Keratinocyte (primary cell): ENCODE measurements around the gene PTRH1. TPM values are rescaled to one million over a fixed set of nuclear protein-coding genes. Genes with fewer than 3 reads are reported as not detected.

ENCODE experiments used
- DNase-seq: peaks from one replicate; pipeline ENCODE4 v3.0.0-alpha.2; 2011; ENCODE audit warnings: low read depth, missing footprints, low spot score
- FAIRE-seq: peaks from 2 replicates; lab custom pipeline; 2011; peaks lifted over from hg19 to GRCh38; lab: Jason Lieb, UNC
- H2AFZ ChIP-seq: 2 replicates; pipeline ENCODE4 v1.6.0; 2012; ENCODE audit warnings: low read length, control low read depth, inconsistent platforms; ENCODE audit not compliant: control insufficient read depth
- H3K27ac ChIP-seq: 2 replicates; pipeline ENCODE4 v1.5.1; 2011; ENCODE audit warnings: low read length; ENCODE audit not compliant: control insufficient read depth, insufficient read depth
- H3K27me3 ChIP-seq: 3 replicates; pipeline ENCODE4 v1.6.0; 2011; ENCODE audit warnings: low read length; ENCODE audit not compliant: control insufficient read depth, insufficient read depth; ENCODE audit errors: extremely low read depth
- H3K36me3 ChIP-seq, 2 experiments: 2 replicates in 1 of 2; 3 replicates in 1 of 2; pipeline ENCODE4 v1.5.1; 2011; ENCODE audit warnings: low read length in 2 of 2, mild to moderate bottlenecking in 1 of 2; ENCODE audit not compliant: control insufficient read depth in 2 of 2, insufficient read depth in 2 of 2; ENCODE audit errors: extremely low read depth in 1 of 2
- H3K4me1 ChIP-seq: 3 replicates; pipeline ENCODE4 v1.5.1; 2011; ENCODE audit warnings: low read length; ENCODE audit not compliant: control insufficient read depth, insufficient read depth; ENCODE audit errors: extremely low read depth
- H3K4me2 ChIP-seq: 3 replicates; pipeline ENCODE4 v1.6.0; 2011; ENCODE audit warnings: low read depth, low read length; ENCODE audit not compliant: control insufficient read depth, insufficient read depth; ENCODE audit errors: extremely low read depth
- H3K4me3 ChIP-seq, 3 experiments: fragments of 200-600 bp in 1 of 3; sonication (generic) in 1 of 3; 2 replicates in 2 of 3; 3 replicates in 1 of 3; pipeline ENCODE4 v1.5.1; 2011 to 2016; ENCODE audit warnings: low read length in 3 of 3, mild to moderate bottlenecking in 3 of 3, control low read depth in 2 of 3, inconsistent platforms in 1 of 3, low read depth in 1 of 3, mixed read lengths in 1 of 3, mixed run types in 1 of 3, moderate library complexity in 1 of 3; ENCODE audit not compliant: control insufficient read depth in 2 of 3, insufficient read depth in 2 of 3; ENCODE audit errors: extremely low read depth in 1 of 3
- H3K79me2 ChIP-seq: 2 replicates; pipeline ENCODE4 v1.6.0; 2012; ENCODE audit warnings: low read length; ENCODE audit not compliant: control insufficient read depth, insufficient read depth
- H3K9ac ChIP-seq: 3 replicates; pipeline ENCODE4 v1.6.0; 2011; ENCODE audit warnings: low read length; ENCODE audit not compliant: control insufficient read depth, insufficient read depth; ENCODE audit errors: extremely low read depth
- H3K9me1 ChIP-seq: 3 replicates; pipeline ENCODE4 v1.6.0; 2011; ENCODE audit warnings: low read length; ENCODE audit not compliant: control insufficient read depth, insufficient read depth; ENCODE audit errors: extremely low read depth
- H3K9me3 ChIP-seq: 2 replicates; pipeline ENCODE4 v1.5.1; 2012; ENCODE audit warnings: low read depth, low read length; ENCODE audit not compliant: control insufficient read depth
- H4K20me1 ChIP-seq: 3 replicates; pipeline ENCODE4 v1.6.0; 2011; ENCODE audit warnings: low read length; ENCODE audit not compliant: control insufficient read depth, insufficient read depth; ENCODE audit errors: extremely low read depth
- CTCF ChIP-seq, 3 experiments: IDR thresholded peaks in 1 of 3; conservative IDR thresholded peaks in 1 of 3; optimal IDR thresholded peaks in 1 of 3; 2 replicates in 2 of 3; 3 replicates in 1 of 3; pipeline versions ENCODE3 to v1.5.1; 2011; ENCODE audit warnings: low read length in 3 of 3, mild to moderate bottlenecking in 3 of 3, moderate library complexity in 2 of 3, control low read depth in 1 of 3, inconsistent platforms in 1 of 3; ENCODE audit not compliant: insufficient read depth in 2 of 3; ENCODE audit errors: extremely low read depth in 1 of 3
- EZH2 ChIP-seq: IDR thresholded peaks from one replicate; pipeline ENCODE4 v1.6.1; 2012; ENCODE audit warnings: inconsistent platforms, mild to moderate bottlenecking, low read length, moderate library complexity
- dilution Hi-C: fragments of 300-500 bp; cut with MboI; formaldehyde crosslinking; loops from one replicate; pipeline ENCODE4 v1.7.0; 2020; ENCODE audit warnings: low sequenced_read_pairs; ENCODE audit not compliant: extremely low pct_ligation_motif_present
- polyA plus RNA-seq, 5 experiments: library from polyadenylated mRNA; depleted of rRNA in 3 of 5; stranded (reverse) in 3 of 5; stranded (forward) in 1 of 5; unstranded in 1 of 5; fragments of >200 nt; gene quantifications; 1 replicate in 1 of 5; 2 replicates in 3 of 5; 3 replicates in 1 of 5; pipeline versions ENCODE4 v1.2.1 to v1.2.3, GENCODE V29; 2011 to 2012; ENCODE audit warnings: missing spikeins in 2 of 5, low read depth in 1 of 5, low replicate concordance in 1 of 5

PTRH1 gene
- polyA plus RNA-seq, 1 donor (not counting 4 experiments of a cell fraction or from before 2014, with no cell fraction given), result 14.3 TPM

GRCh38 chr9:127728808-127729207, 13.3 kb upstream of the PTRH1 start:
- Histone ChIP-seq H3K9ac (no peak overlapping the region), H3K9me1 (no peaks in the 10 kb centered on the region), H3K4me3 (no peak overlapping the region), H3K27ac (no peak overlapping the region), H4K20me1 (no peaks in the 10 kb centered on the region), H3K4me1 (no peaks in the 10 kb centered on the region), H2AFZ (no peak overlapping the region), H3K36me3 (peaks cover 0 to 3% of the 10 kb centered on the region in 2 experiments), H3K27me3 (no peaks in the 10 kb centered on the region), H3K9me3 (no peaks in the 10 kb centered on the region), H3K4me2 (no peak overlapping the region), H3K79me2 (no peaks in the 10 kb centered on the region)
- TF ChIP-seq CTCF (optimal IDR thresholded peaks at IDR 0.05 in 1 of 3, IDR thresholded peaks at IDR 0.05 in 1 of 3, conservative IDR thresholded peaks at IDR 0.05 in 1 of 3; ENCODE audit: extremely low read depth in 1 of 3, insufficient read depth in 2 of 3, low read length in 3 of 3) (no peak), EZH2 (no peak)
- DNase-seq (no peak), FAIRE-seq (no peak)
- dilution Hi-C loops, result no loop called here

- Histone ChIP-seq H3K27me3 (no peaks in the 10 kb centered on the region), H3K36me3 (peaks cover 0 to 2% of the 10 kb centered on the region in 2 experiments), H3K4me2 (no peak overlapping the region), H3K9me3 (no peaks in the 10 kb centered on the region), H3K4me1 (peaks cover 8% of the 10 kb centered on the region), H3K9ac (no peak overlapping the region), H2AFZ (no peak overlapping the region), H3K79me2 (no peaks in the 10 kb centered on the region), H4K20me1 (no peaks in the 10 kb centered on the region), H3K27ac (no peak overlapping the region), H3K4me3 (no peak overlapping the region), H3K9me1 (no peaks in the 10 kb centered on the region)
- FAIRE-seq (no peak), DNase-seq (no peak)
- no peak for TF ChIP-seq EZH2
- TF ChIP-seq CTCF (optimal IDR thresholded peaks at IDR 0.05 in 1 of 3, IDR thresholded peaks at IDR 0.05 in 1 of 3, conservative IDR thresholded peaks at IDR 0.05 in 1 of 3; ENCODE audit: extremely low read depth in 1 of 3, insufficient read depth in 2 of 3, low read length in 3 of 3), result no peak
- dilution Hi-C loops, result no loop called here
These were observed 11.4 kb upstream of the PTRH1 start for GRCh38 chr9:127726871-127727270.
